ENCODE results near the gene S100A6.

DNA sequence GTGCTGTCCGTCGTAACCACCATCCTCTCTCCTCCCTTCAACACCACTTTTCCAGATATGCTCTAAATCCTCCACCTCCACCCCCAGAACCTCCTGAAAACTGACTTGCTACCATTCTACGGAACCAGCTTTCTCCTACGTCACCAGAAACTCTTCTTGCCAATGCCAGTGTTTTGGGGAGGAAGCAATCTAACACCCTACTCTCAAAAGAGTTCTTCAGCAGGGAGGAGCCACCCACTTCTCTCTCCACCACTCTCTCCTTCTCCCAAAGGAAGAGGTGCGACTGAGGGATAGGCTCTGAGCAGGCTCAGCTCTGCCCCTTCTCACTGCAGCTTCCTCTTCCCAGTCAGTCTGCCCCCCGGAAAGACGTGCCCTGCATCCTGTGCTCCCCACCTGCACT lies 35.9 kb upstream of the S100A6 start:
- TF ChIP-seq, protein P1, sequence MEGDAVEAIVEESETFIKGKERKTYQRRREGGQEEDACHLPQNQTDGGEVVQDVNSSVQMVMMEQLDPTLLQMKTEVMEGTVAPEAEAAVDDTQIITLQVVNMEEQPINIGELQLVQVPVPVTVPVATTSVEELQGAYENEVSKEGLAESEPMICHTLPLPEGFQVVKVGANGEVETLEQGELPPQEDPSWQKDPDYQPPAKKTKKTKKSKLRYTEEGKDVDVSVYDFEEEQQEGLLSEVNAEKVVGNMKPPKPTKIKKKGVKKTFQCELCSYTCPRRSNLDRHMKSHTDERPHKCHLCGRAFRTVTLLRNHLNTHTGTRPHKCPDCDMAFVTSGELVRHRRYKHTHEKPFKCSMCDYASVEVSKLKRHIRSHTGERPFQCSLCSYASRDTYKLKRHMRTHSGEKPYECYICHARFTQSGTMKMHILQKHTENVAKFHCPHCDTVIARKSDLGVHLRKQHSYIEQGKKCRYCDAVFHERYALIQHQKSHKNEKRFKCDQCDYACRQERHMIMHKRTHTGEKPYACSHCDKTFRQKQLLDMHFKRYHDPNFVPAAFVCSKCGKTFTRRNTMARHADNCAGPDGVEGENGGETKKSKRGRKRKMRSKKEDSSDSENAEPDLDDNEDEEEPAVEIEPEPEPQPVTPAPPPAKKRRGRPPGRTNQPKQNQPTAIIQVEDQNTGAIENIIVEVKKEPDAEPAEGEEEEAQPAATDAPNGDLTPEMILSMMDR (IDR thresholded peaks at IDR 0.05) = no peak
- no peak for TF ChIP-seq POLR2A (IDR thresholded peaks at IDR 0.05)

All from lower leg skin (tissue), 3 donors.